Vagina (tissue), 2 donors: ENCODE results near the gene CGB7.

Experiments
- POLR2A ChIP-seq, 2 donors: fragments of 450-650 bp; IDR thresholded peaks; one replicate each; pipeline ENCODE4 v1.6.1; 2017; ENCODE audit warnings: antibody characterized with exemption in 2 of 2, mild to moderate bottlenecking in 2 of 2, moderate library complexity in 2 of 2
- TF ChIP-seq, protein P1 (sequence below), 3 experiments: fragments of 450-650 bp in 2 of 3; fragments of 200-600 bp in 1 of 3; sonication (generic) in 1 of 3; IDR thresholded peaks; one replicate each; pipeline ENCODE4 v1.5.1; 2017 to 2019; ENCODE audit warnings: antibody characterized with exemption in 3 of 3, mild to moderate bottlenecking in 2 of 3, moderate library complexity in 2 of 3

DNA sequence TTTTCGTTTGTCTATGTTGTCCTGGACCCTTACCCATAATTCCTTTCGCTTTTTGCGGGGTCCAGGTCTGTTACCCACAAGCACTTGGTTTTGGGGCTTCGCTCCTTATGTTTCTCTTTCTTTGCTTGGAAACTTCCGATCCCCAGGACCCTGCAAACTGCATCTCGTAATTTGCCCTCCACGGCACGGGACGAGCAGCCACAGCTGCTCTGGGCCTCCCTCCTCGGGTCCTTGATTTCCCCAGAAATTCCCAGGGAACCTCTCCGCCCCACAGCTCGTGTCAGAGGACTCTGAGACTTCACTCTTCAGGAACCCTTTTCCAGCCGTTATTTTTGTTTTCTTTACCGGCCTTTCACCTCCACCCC lies 28.3 kb upstream of the CGB7 start:
- TF ChIP-seq, protein P1, sequence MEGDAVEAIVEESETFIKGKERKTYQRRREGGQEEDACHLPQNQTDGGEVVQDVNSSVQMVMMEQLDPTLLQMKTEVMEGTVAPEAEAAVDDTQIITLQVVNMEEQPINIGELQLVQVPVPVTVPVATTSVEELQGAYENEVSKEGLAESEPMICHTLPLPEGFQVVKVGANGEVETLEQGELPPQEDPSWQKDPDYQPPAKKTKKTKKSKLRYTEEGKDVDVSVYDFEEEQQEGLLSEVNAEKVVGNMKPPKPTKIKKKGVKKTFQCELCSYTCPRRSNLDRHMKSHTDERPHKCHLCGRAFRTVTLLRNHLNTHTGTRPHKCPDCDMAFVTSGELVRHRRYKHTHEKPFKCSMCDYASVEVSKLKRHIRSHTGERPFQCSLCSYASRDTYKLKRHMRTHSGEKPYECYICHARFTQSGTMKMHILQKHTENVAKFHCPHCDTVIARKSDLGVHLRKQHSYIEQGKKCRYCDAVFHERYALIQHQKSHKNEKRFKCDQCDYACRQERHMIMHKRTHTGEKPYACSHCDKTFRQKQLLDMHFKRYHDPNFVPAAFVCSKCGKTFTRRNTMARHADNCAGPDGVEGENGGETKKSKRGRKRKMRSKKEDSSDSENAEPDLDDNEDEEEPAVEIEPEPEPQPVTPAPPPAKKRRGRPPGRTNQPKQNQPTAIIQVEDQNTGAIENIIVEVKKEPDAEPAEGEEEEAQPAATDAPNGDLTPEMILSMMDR (IDR thresholded peaks at IDR 0.05), result no peak
- TF ChIP-seq POLR2A (IDR thresholded peaks at IDR 0.05), result no peak
